Stromal cell of bone marrow (primary cell): ENCODE data around the gene EEF1A2.
"Not testable (repeated sequence)": the region's sequence is repeated elsewhere in the genome, so short reads cannot be mapped to it uniquely, and the experiment has no call there.

Experiments used
- DNase-seq: peaks from one replicate; pipeline ENCODE4 v3.0.0-alpha.2; 2012; ENCODE audit warnings: low read depth

EEF1A2 gene

GRCh38 chr20:63520504-63520933 lies 21.6 kb upstream of the EEF1A2 start, which contains the start of gene PPDPF:
Gene PPDPF, plus strand, starts transcription at chr20:63520765. Its CDS starts 544 bp downstream, at chr20:63521309.
- peak; percentile 52 for DNase-seq

GRCh38 chr20:63519668-63520503 lies 21.0 kb upstream of the EEF1A2 start:
- no peak for DNase-seq

- no peak for DNase-seq
These were observed 20.2 kb upstream of the EEF1A2 start for GRCh38 chr20:63518946-63519667.

GRCh38 chr20:63518351-63518861 lies 19.5 kb upstream of the EEF1A2 start:
- DNase-seq = no peak

- no peak for DNase-seq
These were observed 18.8 kb upstream of the EEF1A2 start for GRCh38 chr20:63517376-63518309.

GRCh38 chr20:63514520-63514919 lies 15.6 kb upstream of the EEF1A2 start:
- DNase-seq = not testable (repeated sequence)

- DNase-seq = no peak
These were observed 14.3 kb upstream of the EEF1A2 start for GRCh38 chr20:63513207-63513606.

GRCh38 chr20:63509088-63509564 lies 10.2 kb upstream of the EEF1A2 start:
- no peak for DNase-seq

- no peak for DNase-seq
These were observed 9.3 kb upstream of the EEF1A2 start for GRCh38 chr20:63508072-63508768.

GRCh38 chr20:63507083-63507743 lies 8.3 kb upstream of the EEF1A2 start:
- DNase-seq = no peak

- no peak for DNase-seq
These were observed 6.8 kb upstream of the EEF1A2 start for GRCh38 chr20:63505723-63506122.

GRCh38 chr20:63505281-63505680 lies 6.4 kb upstream of the EEF1A2 start:
- DNase-seq = no peak

GRCh38 chr20:63504642-63505041 lies 5.8 kb upstream of the EEF1A2 start:
- DNase-seq = no peak

- no peak for DNase-seq
These were observed 4.6 kb upstream of the EEF1A2 start for GRCh38 chr20:63503524-63503923.

GRCh38 chr20:63502671-63503172 lies 3.8 kb upstream of the EEF1A2 start:
- DNase-seq = no peak

- DNase-seq = no peak
These were observed 3.2 kb upstream of the EEF1A2 start for GRCh38 chr20:63501818-63502670.

GRCh38 chr20:63500902-63501817 lies 2.3 kb upstream of the EEF1A2 start:
- no peak for DNase-seq
